ENCODE results near the gene CEP97.

- no peak for TF ChIP-seq CTCF (IDR thresholded peaks at IDR 0.05)
- TF ChIP-seq EP300 (IDR thresholded peaks at IDR 0.05): no peak
- TF ChIP-seq POLR2A (IDR thresholded peaks at IDR 0.05): no peak
- TF ChIP-seq POLR2AphosphoS5 (IDR thresholded peaks at IDR 0.05): peak; percentile 52 to 70 (median 55)
Observed at GRCh38 chr3:101779047-101779821, 54.8 kb downstream of the CEP97 start, which contains the start of gene NXPE3.
